NOMO-1 treated with DMSO at 0.1 percent for 48 hours (cell line): ENCODE results near the gene TOMM5.
"Not testable (repeated sequence)": the region's sequence is repeated elsewhere in the genome, so short reads cannot be mapped to it uniquely, and the experiment has no call there.

Experiments used
- DNase-seq: peaks from one replicate; lab custom pipeline; 2025; ENCODE audit not compliant: unreplicated experiment; lab: John Stamatoyannopoulos, UW

The TOMM5 gene

GRCh38 chr9:37611961-37612360, 19.6 kb upstream of the TOMM5 start:
- DNase-seq: no peak

- no peak for DNase-seq
Observed at GRCh38 chr9:37611014-37611413, 18.6 kb upstream of the TOMM5 start.

GRCh38 chr9:37609735-37610397, 17.5 kb upstream of the TOMM5 start:
- DNase-seq: no peak

- DNase-seq: no peak
Observed at GRCh38 chr9:37608250-37608649, 15.9 kb upstream of the TOMM5 start.

- DNase-seq: no peak
Observed at GRCh38 chr9:37604296-37604695, 11.9 kb upstream of the TOMM5 start.

GRCh38 chr9:37602817-37603216, 10.4 kb upstream of the TOMM5 start:
- DNase-seq: no peak

GRCh38 chr9:37602061-37602460, 9.7 kb upstream of the TOMM5 start:
- DNase-seq: not testable (repeated sequence)

- DNase-seq: no peak
Observed at GRCh38 chr9:37596504-37596903, 4.1 kb upstream of the TOMM5 start.

GRCh38 chr9:37593883-37594448, 1.6 kb upstream of the TOMM5 start:
- DNase-seq: no peak

- no peak for DNase-seq
Observed at GRCh38 chr9:37587521-37587920, 4.9 kb downstream of the TOMM5 start.

GRCh38 chr9:37583522-37584121, 8.8 kb downstream of the TOMM5 start:
- no peak for DNase-seq

- DNase-seq: no peak
Observed at GRCh38 chr9:37582548-37583157, 9.7 kb downstream of the TOMM5 start.

GRCh38 chr9:37575921-37576721, 16.3 kb downstream of the TOMM5 start, which contains the start of gene FBXO10:
Gene FBXO10, minus strand, starts transcription at chr9:37576380. Its CDS starts 34,612 bp downstream, at chr9:37541768.
- DNase-seq: no peak

- DNase-seq: no peak
Observed at GRCh38 chr9:37575511-37575914, 16.9 kb downstream of the TOMM5 start.

- no peak for DNase-seq
Observed at GRCh38 chr9:37575001-37575400, 17.4 kb downstream of the TOMM5 start.

- no peak for DNase-seq
Observed at GRCh38 chr9:37574241-37574721, 18.1 kb downstream of the TOMM5 start.

GRCh38 chr9:37571282-37571681, 21.1 kb downstream of the TOMM5 start:
- no peak for DNase-seq

- no peak for DNase-seq
Observed at GRCh38 chr9:37566716-37567115, 25.7 kb downstream of the TOMM5 start.

- DNase-seq: no peak
Observed at GRCh38 chr9:37565661-37566618, 26.5 kb downstream of the TOMM5 start.

GRCh38 chr9:37564916-37565315, 27.5 kb downstream of the TOMM5 start:
- no peak for DNase-seq
